ENCODE data around the gene CMTM4.

Gene CMTM4

GRCh38 chr16:66605177-66605978 is 91.2 kb downstream of the CMTM4 start:
- H3K9ac ChIP-seq, result no peak overlapping the region
- peak; percentile 5 for TF ChIP-seq CTCF (IDR thresholded peaks at IDR 0.05)
- peak overlapping the region; percentile 36 for H3K27ac ChIP-seq

GRCh38 chr16:66604376-66605176 is 92.0 kb downstream of the CMTM4 start, which contains the start of gene CMTM3:
Gene CMTM3, plus strand, starts transcription at chr16:66604704. Its CDS starts 102 bp downstream, at chr16:66604806.
- no peaks in the 10 kb centered on the region for H3K36me3 ChIP-seq (ENCODE audit: control insufficient read depth, insufficient read depth, low read length)
- H3K4me3 ChIP-seq (ENCODE audit: low read depth, low read length), result peak within 1 kb of the TSS; percentile 52
- H3K4me1 ChIP-seq, result peaks cover 15% of the 10 kb centered on the region
- peak within 1 kb of the TSS; percentile 36 for H3K27ac ChIP-seq
- TF ChIP-seq CTCF (IDR thresholded peaks at IDR 0.05), result peak; percentile 52
- H3K27me3 ChIP-seq (ENCODE audit: control insufficient read depth, insufficient read depth, low read length), result no peaks in the 10 kb centered on the region
- H3K9me3 ChIP-seq (ENCODE audit: control insufficient read depth, low read length), result no peaks in the 10 kb centered on the region
- no peaks in the 10 kb centered on the region for H3K79me2 ChIP-seq
- no peak within 1 kb of the TSS for H3K9ac ChIP-seq
- peak within 1 kb of the TSS; percentile 68 for H3K4me2 ChIP-seq (ENCODE audit: low read length)
- peak within 1 kb of the TSS; percentile 84 for H2AFZ ChIP-seq

More at GRCh38 chr16:66605177-66605978, 91.2 kb downstream of the CMTM4 start:
- no peaks in the 10 kb centered on the region for H3K9me3 ChIP-seq (ENCODE audit: control insufficient read depth, low read length)
- H2AFZ ChIP-seq, result peak overlapping the region; percentile 84
- H3K36me3 ChIP-seq (ENCODE audit: control insufficient read depth, insufficient read depth, low read length), result no peaks in the 10 kb centered on the region
- H3K27me3 ChIP-seq (ENCODE audit: control insufficient read depth, insufficient read depth, low read length), result no peaks in the 10 kb centered on the region
- H3K4me3 ChIP-seq (ENCODE audit: low read depth, low read length), result peak overlapping the region; percentile 52
- H3K79me2 ChIP-seq, result no peaks in the 10 kb centered on the region
- H3K4me1 ChIP-seq, result peaks cover 15% of the 10 kb centered on the region
- peak overlapping the region; percentile 68 for H3K4me2 ChIP-seq (ENCODE audit: low read length)

GRCh38 chr16:66603537-66604375 is 92.8 kb downstream of the CMTM4 start:
- H3K9me3 ChIP-seq (ENCODE audit: control insufficient read depth, low read length), result no peaks in the 10 kb centered on the region
- no peaks in the 10 kb centered on the region for H3K36me3 ChIP-seq (ENCODE audit: control insufficient read depth, insufficient read depth, low read length)
- peaks cover 12% of the 10 kb centered on the region for H3K4me1 ChIP-seq
- H2AFZ ChIP-seq, result peak overlapping the region; percentile 75
- H3K27ac ChIP-seq, result no peak overlapping the region
- H3K9ac ChIP-seq, result no peak overlapping the region
- H3K4me2 ChIP-seq (ENCODE audit: low read length), result peak overlapping the region; percentile 32
- H3K79me2 ChIP-seq, result no peaks in the 10 kb centered on the region
- no peak for TF ChIP-seq CTCF (IDR thresholded peaks at IDR 0.05)
- no peaks in the 10 kb centered on the region for H3K27me3 ChIP-seq (ENCODE audit: control insufficient read depth, insufficient read depth, low read length)
- H3K4me3 ChIP-seq (ENCODE audit: low read depth, low read length), result no peak overlapping the region

- H3K27ac ChIP-seq, result no peak overlapping the region
- no peaks in the 10 kb centered on the region for H3K4me1 ChIP-seq
- no peak overlapping the region for H3K9ac ChIP-seq
- no peak overlapping the region for H3K4me3 ChIP-seq (ENCODE audit: low read depth, low read length)
- no peak overlapping the region for H3K4me2 ChIP-seq (ENCODE audit: low read length)
- TF ChIP-seq CTCF (IDR thresholded peaks at IDR 0.05), result no peak
- H3K36me3 ChIP-seq (ENCODE audit: control insufficient read depth, insufficient read depth, low read length), result no peaks in the 10 kb centered on the region
- H2AFZ ChIP-seq, result no peak overlapping the region
- H3K79me2 ChIP-seq, result no peaks in the 10 kb centered on the region
- no peaks in the 10 kb centered on the region for H3K27me3 ChIP-seq (ENCODE audit: control insufficient read depth, insufficient read depth, low read length)
- H3K9me3 ChIP-seq (ENCODE audit: control insufficient read depth, low read length), result no peaks in the 10 kb centered on the region
Measured at GRCh38 chr16:66601471-66601870, 95.1 kb downstream of the CMTM4 start.

Measured in parathyroid adenoma (tissue), 2 donors.